Immature natural killer cell (primary cell): ENCODE results near the gene CNOT6. TPM values are rescaled to one million over a fixed set of nuclear protein-coding genes. Genes with fewer than 3 reads are reported as not detected.
"Not testable (repeated sequence)": the region's sequence is repeated elsewhere in the genome, so short reads cannot be mapped to it uniquely, and the experiment has no call there.

Source experiments
- DNase-seq, 3 donors: peaks; one replicate each; pipeline ENCODE4 v3.0.0; 2022; ENCODE audit warnings: mixed read lengths in 1 of 3
- H3K27ac Mint-ChIP-seq, 6 donors: one replicate each; pipeline ENCODE4 v1.8.0; 2020; ENCODE audit warnings: mixed read lengths in 6 of 6, mild to moderate bottlenecking in 5 of 6, inconsistent platforms in 4 of 6, moderate library complexity in 3 of 6
- H3K27me3 Mint-ChIP-seq, 3 donors: one replicate each; pipeline ENCODE4 v1.8.0; 2020 to 2021; ENCODE audit warnings: low read depth in 3 of 3, mild to moderate bottlenecking in 3 of 3, mixed read lengths in 3 of 3, moderate library complexity in 3 of 3, inconsistent platforms in 1 of 3
- H3K36me3 Mint-ChIP-seq, 3 donors: one replicate each; pipeline ENCODE4 v1.8.0; 2020; ENCODE audit warnings: mixed read lengths in 3 of 3, inconsistent platforms in 2 of 3, mild to moderate bottlenecking in 2 of 3
- H3K4me1 Mint-ChIP-seq, 2 donors: one replicate each; pipeline ENCODE4 v1.8.0; 2020; ENCODE audit warnings: inconsistent platforms in 2 of 2, mild to moderate bottlenecking in 2 of 2, mixed read lengths in 2 of 2, moderate library complexity in 1 of 2
- H3K4me3 Mint-ChIP-seq, 5 donors: one replicate each; pipeline ENCODE4 v1.8.0; 2020; ENCODE audit warnings: mild to moderate bottlenecking in 5 of 5, mixed read lengths in 5 of 5, inconsistent platforms in 3 of 5, moderate library complexity in 3 of 5
- H3K9me3 Mint-ChIP-seq, 6 donors: one replicate each; pipeline ENCODE4 v1.8.0; 2020; ENCODE audit warnings: mild to moderate bottlenecking in 6 of 6, mixed read lengths in 6 of 6, inconsistent platforms in 4 of 6, moderate library complexity in 3 of 6
- polyA plus RNA-seq, 3 donors: library from polyadenylated mRNA; unstranded; fragments of 300-500 nt; fragmentation: Illumina TruSeq; gene quantifications; one replicate each; pipeline ENCODE4 v1.2.3, GENCODE V29; 2021

Gene CNOT6
- polyA plus RNA-seq, 3 donors from 2014 or later, result 5.8 to 11.2 (median 9.0) TPM

- H3K9me3 Mint-ChIP-seq, result no peaks in the 10 kb centered on the region
- DNase-seq, result no peak
- no peaks in the 10 kb centered on the region for H3K4me1 Mint-ChIP-seq
- peaks cover 0 to 2% (median 2%) of the 10 kb centered on the region in 3 donors for H3K27me3 Mint-ChIP-seq
- H3K27ac Mint-ChIP-seq, result no peak overlapping the region
- H3K4me3 Mint-ChIP-seq, result no peak overlapping the region
- no peaks in the 10 kb centered on the region for H3K36me3 Mint-ChIP-seq
Observed at GRCh38 chr5:180486636-180487149, 7.5 kb upstream of the CNOT6 start.

DNA sequence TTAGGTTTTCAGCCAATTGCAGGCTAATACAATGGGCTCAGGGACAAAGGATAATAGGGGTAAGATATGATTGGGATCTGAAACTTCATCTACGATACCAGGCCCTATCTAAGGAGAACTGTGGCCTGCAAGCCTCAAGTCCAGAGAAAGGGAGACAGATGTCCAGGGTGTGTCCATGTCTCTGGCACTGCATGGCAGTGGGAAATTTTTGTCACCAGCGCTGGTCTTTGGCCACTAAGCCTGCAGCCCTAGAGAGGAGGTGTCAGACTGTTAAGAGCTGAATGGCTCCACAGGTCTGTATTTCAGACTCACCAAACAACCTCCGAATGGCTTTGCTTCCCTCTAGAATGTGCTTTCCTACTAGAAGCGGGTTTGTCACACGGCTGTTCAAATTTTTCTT is 6.6 kb upstream of the CNOT6 start:
- Mint-ChIP-seq H3K9me3 (no peaks in the 10 kb centered on the region), H3K4me3 (no peak overlapping the region), H3K4me1 (peaks cover 0 to 3% of the 10 kb centered on the region in 2 donors), H3K27me3 (peaks cover 0 to 2% (median 2%) of the 10 kb centered on the region in 3 donors), H3K27ac (no peak overlapping the region), H3K36me3 (no peaks in the 10 kb centered on the region)
- no peak for DNase-seq

GRCh38 chr5:180491496-180491895 is 2.7 kb upstream of the CNOT6 start:
- no peak for DNase-seq
- H3K4me1 Mint-ChIP-seq, result peaks cover 23 to 29% of the 10 kb centered on the region in 2 donors
- H3K36me3 Mint-ChIP-seq, result no peaks in the 10 kb centered on the region
- peaks cover 4 to 13% (median 5%) of the 10 kb centered on the region in 3 donors for H3K27me3 Mint-ChIP-seq
- no peak overlapping the region for H3K4me3 Mint-ChIP-seq
- H3K9me3 Mint-ChIP-seq, result no peaks in the 10 kb centered on the region
- no peak overlapping the region for H3K27ac Mint-ChIP-seq

DNA sequence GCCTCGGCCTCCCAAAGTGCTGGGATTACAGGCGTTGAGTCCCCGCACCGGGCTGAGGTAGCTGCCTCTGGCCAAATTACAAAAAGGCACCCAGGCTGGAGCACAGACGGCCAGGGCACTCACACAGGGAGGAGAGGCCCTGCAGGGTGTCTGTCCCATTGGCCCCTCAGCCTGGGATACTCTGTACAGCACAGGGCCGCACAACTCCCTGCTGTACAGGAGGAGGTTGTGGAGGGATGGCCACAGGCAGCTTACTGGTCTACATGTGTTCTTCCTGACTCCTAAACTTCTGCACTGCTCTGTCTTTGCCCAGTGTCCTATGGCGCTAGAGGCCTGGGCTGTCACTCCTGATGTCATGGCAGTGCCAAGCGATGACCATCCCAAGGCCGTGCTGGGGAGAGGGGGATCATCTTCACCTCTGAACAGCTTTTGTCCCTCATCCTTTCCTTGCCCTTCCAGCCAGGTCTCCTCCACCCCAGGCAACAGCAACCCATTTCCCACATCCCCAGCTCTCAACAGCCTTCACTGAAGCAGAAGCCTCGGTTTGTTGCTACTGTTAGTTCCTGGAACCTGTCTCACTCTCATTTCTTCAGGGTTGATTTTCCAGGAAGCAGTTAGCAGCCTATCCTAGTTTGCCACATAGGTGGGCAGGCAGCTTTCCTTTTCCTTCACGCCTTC is 1.8 kb upstream of the CNOT6 start:
- Mint-ChIP-seq H3K4me3 (peak overlapping the region; percentile 16 to 57 (median 46)), H3K27ac (peak overlapping the region in 3 of 6 donors; percentile 29 to 70 (median 65))
- no peak for DNase-seq

DNA sequence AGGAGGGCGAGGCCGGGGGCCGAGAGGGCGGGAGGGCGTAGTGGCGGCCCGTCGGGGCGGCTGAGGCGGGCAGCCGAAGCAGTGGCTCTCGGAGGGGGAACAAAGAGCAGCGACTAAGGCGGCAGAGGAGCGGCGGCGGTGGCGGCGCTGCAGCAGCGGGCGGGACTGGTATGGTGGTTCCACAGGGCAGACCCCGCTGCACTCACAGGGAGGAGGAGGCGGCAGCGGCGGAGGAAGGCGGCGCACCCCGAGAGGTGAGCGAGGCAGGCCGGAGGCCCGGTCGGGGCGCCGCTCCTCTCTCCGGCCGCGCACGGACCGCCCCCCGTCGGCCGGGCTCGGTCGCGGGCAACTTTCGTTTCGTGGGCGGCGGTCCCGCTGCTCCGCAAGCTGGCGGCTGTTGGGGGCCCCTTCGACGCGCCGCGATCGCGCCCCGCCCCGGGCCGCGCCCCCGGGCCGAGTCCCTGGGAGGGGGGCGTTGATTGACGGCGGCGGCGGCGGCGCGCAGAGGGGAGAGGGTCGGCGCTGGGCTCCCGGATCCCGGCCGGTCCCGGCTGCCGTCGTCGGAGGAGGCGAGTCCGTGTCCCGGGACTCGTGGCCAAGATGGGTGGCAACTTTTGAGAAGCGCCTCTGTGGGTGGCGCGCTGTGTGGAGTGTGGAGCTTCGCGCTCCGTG is 467 bp downstream of the CNOT6 start:
- peaks cover 4 to 13% (median 5%) of the 10 kb centered on the region in 3 donors for H3K27me3 Mint-ChIP-seq
- peaks cover 29 to 31% of the 10 kb centered on the region in 2 donors for H3K4me1 Mint-ChIP-seq
- peak overlapping the region; percentile 87 to 96 (median 94) for H3K27ac Mint-ChIP-seq
- peak in 2 of 3 donors; percentile 60 to 65 for DNase-seq
- peak overlapping the region; percentile 93 to 95 (median 94) for H3K4me3 Mint-ChIP-seq
- H3K9me3 Mint-ChIP-seq, result no peaks in the 10 kb centered on the region
- H3K36me3 Mint-ChIP-seq, result no peaks in the 10 kb centered on the region

More for the DNA sequence above, 1.8 kb upstream of the CNOT6 start:
- Mint-ChIP-seq H3K9me3 (no peaks in the 10 kb centered on the region), H3K4me1 (peaks cover 24 to 29% of the 10 kb centered on the region in 2 donors), H3K36me3 (no peaks in the 10 kb centered on the region), H3K27me3 (peaks cover 4 to 13% (median 5%) of the 10 kb centered on the region in 3 donors)

DNA sequence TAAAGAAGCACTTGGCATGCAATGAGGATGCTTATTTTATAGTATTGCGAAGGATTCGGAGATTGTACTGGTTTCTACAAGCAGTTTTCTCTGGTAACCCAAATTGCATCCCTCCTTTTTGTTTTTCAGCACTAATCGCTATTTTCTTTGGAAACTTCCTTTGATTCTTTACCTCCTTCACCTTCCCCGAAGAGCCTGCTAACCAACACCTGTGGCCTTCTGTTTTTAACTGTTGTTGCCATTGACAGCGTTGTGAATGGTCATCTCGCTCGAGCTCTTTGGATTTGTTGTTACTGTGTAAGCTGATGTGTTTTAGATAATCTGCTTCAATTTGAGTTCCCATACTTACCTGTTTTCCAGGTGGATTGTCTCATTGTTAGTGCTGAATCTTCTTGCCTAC is 1.1 kb downstream of the CNOT6 start:
- H3K27me3 Mint-ChIP-seq, result peaks cover 4 to 13% (median 5%) of the 10 kb centered on the region in 3 donors
- H3K36me3 Mint-ChIP-seq, result no peaks in the 10 kb centered on the region
- peak overlapping the region; percentile 77 to 85 (median 84) for H3K4me3 Mint-ChIP-seq
- peak overlapping the region; percentile 65 to 90 (median 87) for H3K27ac Mint-ChIP-seq
- no peak for DNase-seq
- peaks cover 29 to 33% of the 10 kb centered on the region in 2 donors for H3K4me1 Mint-ChIP-seq
- H3K9me3 Mint-ChIP-seq, result no peaks in the 10 kb centered on the region

GRCh38 chr5:180495991-180496741 is 2.0 kb downstream of the CNOT6 start:
- H3K27me3 Mint-ChIP-seq, result peaks cover 2 to 13% (median 5%) of the 10 kb centered on the region in 3 donors
- DNase-seq, result no peak
- H3K36me3 Mint-ChIP-seq, result no peaks in the 10 kb centered on the region
- H3K4me3 Mint-ChIP-seq, result peak overlapping the region; percentile 20 to 85 (median 44)
- peaks cover 29 to 33% of the 10 kb centered on the region in 2 donors for H3K4me1 Mint-ChIP-seq
- no peaks in the 10 kb centered on the region for H3K9me3 Mint-ChIP-seq
- peak overlapping the region in 4 of 6 donors; percentile 0 to 89 (median 16) for H3K27ac Mint-ChIP-seq

DNA sequence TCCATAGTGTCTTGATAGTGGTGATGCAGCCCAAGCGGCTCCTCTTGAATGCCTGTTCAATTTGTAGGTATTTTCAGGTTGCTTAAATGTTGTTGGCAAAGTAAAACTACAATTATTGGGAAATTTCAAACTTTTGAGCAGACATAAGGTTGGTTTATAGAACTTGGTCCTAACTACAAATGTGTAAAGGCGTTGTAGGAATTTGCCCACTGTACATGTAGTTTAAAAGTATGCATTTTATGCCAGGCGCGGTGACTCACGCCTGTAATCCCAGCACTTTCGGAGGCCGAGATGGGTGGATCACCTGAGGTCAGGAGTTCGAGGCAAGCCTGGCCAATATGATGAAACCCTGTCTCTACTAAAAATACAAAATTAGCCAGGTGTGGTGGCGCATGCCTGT is 2.6 kb downstream of the CNOT6 start:
- Mint-ChIP-seq H3K27me3 (peaks cover 2 to 11% (median 5%) of the 10 kb centered on the region in 3 donors), H3K4me1 (peaks cover 29 to 33% of the 10 kb centered on the region in 2 donors)
- H3K36me3 Mint-ChIP-seq, DNase-seq, H3K27ac Mint-ChIP-seq, H3K9me3 Mint-ChIP-seq, H3K4me3 Mint-ChIP-seq: not testable (repeated sequence)

GRCh38 chr5:180497865-180498264 is 3.7 kb downstream of the CNOT6 start:
- DNase-seq, H3K9me3 Mint-ChIP-seq, H3K36me3 Mint-ChIP-seq: not testable (repeated sequence)
- Mint-ChIP-seq H3K4me1 (peaks cover 29 to 33% of the 10 kb centered on the region in 2 donors), H3K27me3 (peaks cover 2 to 11% (median 5%) of the 10 kb centered on the region in 3 donors), H3K4me3 (peak overlapping the region in 1 of 5 donors; percentile 3), H3K27ac (peak overlapping the region in 1 of 6 donors; percentile 7)

DNA sequence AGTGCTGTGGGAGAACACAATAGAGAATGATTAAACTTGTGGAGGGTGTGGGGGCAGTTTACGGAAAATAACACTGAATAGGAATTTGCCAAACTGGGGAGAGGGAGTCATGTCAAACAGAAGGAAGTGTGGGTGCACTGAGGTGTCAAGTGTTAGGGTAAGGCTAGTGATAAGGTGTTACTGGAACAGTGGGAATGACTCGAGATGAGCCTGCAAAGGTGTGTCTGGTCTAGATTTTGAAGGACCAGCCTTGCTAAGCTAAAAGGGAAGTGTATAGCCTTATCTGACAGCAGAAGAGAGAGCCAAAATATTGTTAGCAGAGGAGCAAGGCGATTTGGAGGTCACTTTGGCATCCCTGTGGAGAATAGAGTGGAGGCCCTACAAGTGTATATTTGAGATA is 4.2 kb downstream of the CNOT6 start:
- H3K4me1 Mint-ChIP-seq, result peaks cover 25 to 29% of the 10 kb centered on the region in 2 donors
- DNase-seq, result no peak
- H3K9me3 Mint-ChIP-seq, result no peaks in the 10 kb centered on the region
- peak overlapping the region in 1 of 5 donors; percentile 3 for H3K4me3 Mint-ChIP-seq
- peaks cover 2 to 10% (median 5%) of the 10 kb centered on the region in 3 donors for H3K27me3 Mint-ChIP-seq
- H3K36me3 Mint-ChIP-seq, result no peaks in the 10 kb centered on the region
- peak overlapping the region in 3 of 6 donors; percentile 4 to 70 (median 7) for H3K27ac Mint-ChIP-seq

GRCh38 chr5:180499684-180500083 is 5.5 kb downstream of the CNOT6 start:
- Mint-ChIP-seq H3K27ac (peak overlapping the region in 2 of 6 donors; percentile 10 to 42), H3K4me3 (no peak overlapping the region), H3K36me3 (no peaks in the 10 kb centered on the region), H3K27me3 (peaks cover 0 to 3% (median 0%) of the 10 kb centered on the region in 3 donors), H3K4me1 (peaks cover 26 to 29% of the 10 kb centered on the region in 2 donors), H3K9me3 (no peaks in the 10 kb centered on the region)
- DNase-seq, result no peak

DNA sequence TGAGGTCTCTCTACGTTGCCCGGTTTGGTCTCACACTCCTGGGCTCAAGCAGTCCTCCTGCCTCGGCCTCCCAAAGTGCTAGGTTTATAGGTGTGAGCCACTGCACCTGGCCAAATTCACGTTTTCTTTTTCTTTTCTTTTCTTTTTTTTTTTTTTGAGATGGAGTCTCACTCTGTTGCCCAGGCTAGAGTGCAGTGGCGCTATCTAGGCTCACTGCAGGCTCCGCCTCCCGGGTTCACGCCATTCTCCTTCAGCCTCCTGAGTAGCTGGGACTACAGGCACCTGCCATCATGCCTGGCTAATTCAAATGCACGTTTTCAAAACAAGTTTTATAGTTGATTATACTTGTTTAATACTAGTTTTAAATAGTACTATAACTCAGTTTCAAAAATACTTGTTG is 6.1 kb downstream of the CNOT6 start:
- H3K36me3 Mint-ChIP-seq, H3K27me3 Mint-ChIP-seq, H3K9me3 Mint-ChIP-seq, DNase-seq, H3K4me3 Mint-ChIP-seq: not testable (repeated sequence)
- peaks cover 23 to 25% of the 10 kb centered on the region in 2 donors for H3K4me1 Mint-ChIP-seq
- peak overlapping the region in 1 of 6 donors; percentile 18 for H3K27ac Mint-ChIP-seq

DNA sequence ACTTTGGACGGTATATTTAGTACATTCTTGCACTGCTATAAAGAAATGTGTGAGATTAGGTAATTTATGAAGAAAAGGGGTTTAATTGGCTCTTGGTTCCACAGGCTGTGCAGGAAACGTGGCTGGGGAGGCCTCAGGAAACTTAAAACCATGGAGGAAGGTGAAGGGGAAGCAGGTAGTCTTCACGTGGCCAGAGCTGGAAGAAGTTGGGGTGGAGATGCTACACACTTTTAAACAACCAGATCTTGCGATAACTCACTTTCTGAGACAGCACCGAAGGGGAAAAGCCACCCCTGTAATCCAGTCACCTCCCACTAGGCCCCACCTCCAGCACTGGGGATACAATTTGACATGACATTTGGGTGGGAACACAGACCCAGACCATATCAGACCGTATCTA is 13.5 kb downstream of the CNOT6 start:
- no peak for DNase-seq
- Mint-ChIP-seq H3K9me3 (no peaks in the 10 kb centered on the region), H3K27ac (peak overlapping the region in 5 of 6 donors; percentile 38 to 71 (median 56)), H3K36me3 (peaks cover 3 to 10% (median 5%) of the 10 kb centered on the region in 3 donors), H3K4me3 (peak overlapping the region in 1 of 5 donors; percentile 19), H3K4me1 (peaks cover 40 to 57% of the 10 kb centered on the region in 2 donors), H3K27me3 (no peaks in the 10 kb centered on the region)
